Cerebellar nuclear complex (tissue), 1 donor: ENCODE results near the gene UBR1.
"Not testable (repeated sequence)": the region's sequence is repeated elsewhere in the genome, so short reads cannot be mapped to it uniquely, and the experiment has no call there.

Source experiments
- DNase-seq, 2 experiments: peaks; one replicate each; lab custom pipeline; 2025; lab: John Stamatoyannopoulos, UW

The UBR1 gene

DNA sequence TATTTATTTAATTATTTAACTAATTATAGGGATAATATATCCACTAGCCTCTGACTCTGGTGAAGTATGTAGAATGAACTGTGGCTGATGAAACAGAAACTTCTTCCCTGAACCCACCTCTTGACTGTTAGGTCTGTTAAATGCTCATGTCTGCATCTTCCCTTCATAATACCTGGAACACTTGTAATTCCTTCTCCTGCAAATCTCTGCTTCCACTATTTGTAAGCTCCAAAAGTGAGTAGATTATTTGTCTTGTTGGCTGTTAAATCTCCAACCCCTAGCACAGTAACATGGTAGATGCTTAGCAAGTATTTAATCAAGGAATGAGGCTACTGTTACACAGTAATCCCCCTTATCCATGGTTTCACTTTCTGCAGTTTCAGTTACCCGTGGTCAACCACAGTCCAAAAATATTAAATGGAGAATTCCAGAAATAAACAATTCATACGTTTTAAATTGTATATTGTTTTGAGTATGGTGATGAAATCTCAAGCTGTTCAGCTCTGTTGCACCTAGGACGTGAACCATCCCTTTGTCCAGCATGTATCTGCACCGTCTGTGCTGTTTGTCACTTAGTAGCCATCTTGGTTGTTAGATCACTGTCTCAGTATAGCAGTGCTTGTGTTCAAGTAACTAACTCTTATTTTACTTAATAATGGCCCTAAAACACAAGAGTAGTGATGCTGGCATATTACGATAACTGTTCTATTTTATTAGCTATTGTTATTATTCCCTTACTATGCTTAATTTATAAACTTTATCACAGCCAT lies 190.9 kb downstream of the UBR1 start:
- DNase-seq: no peak

DNA sequence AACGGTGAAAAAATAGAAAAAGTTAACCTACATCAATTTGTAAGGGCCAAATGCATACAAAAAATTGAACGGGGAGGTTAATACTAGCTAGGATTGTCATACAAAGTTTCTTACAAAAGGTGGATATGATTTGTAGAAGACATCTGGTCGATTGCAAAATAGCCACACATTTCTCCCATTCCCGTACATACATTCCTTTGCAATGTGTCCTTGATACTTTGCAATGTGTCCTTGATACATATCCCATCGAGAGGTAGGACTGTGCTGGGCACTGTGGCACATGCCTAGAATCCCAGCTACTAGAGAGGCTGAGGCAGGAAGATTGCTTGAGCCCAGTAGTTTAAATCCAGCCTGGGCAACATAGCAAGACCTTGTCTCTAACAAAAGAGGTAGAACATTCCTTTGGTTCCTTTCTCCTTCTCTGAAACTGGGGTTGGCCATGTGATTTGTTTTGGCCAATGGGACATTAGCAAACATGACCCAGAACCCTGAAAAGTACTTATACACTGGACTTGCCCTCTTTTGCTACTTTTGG lies 194.7 kb downstream of the UBR1 start:
- no peak for DNase-seq

DNA sequence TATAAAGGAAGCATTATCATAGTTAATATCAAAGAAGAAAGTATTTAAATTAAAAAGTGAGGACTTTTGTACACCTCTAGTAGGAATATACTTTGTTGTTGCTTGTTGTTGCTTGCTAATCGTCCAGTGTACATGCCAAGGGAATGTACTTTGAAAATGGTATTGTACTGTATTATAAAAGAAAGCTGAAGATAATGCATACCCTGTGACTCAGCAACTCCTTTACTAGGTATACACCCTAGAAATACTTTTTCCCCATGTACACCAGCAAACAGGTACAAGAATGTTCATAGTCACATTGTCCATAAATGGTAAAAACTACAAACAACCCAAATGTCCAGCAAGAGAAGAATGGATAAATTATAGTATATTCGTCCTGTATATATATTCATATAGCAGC lies 197.3 kb downstream of the UBR1 start:
- no peak for DNase-seq

DNA sequence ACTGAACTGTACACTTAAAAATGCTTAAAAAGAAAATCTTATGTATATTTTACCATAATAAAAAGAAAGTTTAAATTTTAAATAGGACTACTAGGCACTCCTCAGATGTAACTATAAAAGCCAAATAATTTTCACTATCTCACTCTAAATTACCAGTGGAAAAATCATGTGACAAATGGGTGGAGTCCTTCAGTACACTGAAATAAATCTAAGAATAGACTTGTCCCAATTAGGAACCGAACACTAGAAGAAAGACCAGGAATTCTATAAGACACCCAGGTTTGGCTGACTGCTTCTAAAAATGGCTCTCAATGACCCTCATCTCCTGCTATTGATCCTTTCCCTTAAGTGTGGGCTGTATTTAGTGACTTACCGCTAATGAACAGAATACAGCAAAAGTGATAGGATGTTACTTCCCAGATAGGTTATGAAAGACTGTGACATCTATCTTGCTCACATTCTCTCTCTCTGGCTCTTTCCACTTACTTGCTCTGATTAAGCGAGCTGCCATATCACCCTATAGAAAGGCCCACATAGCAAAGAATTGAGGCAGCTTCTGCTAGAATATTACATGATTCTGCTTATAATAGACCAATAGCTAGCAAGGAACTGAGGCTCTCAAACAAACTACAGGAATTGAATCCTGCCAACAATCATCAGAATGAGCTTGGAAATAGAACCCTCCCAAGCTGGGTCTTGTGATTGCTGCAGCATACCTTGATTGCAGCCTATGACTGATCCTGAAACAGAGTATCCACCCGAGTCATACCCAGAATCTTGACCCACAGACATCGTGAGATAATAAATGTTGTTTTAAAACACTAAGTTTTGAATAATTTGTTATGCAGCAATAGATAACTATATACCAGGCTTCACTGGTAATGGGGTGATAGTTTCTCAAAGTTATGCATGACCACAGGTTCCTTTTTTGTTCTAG lies 202.2 kb downstream of the UBR1 start:
- no peak for DNase-seq

DNA sequence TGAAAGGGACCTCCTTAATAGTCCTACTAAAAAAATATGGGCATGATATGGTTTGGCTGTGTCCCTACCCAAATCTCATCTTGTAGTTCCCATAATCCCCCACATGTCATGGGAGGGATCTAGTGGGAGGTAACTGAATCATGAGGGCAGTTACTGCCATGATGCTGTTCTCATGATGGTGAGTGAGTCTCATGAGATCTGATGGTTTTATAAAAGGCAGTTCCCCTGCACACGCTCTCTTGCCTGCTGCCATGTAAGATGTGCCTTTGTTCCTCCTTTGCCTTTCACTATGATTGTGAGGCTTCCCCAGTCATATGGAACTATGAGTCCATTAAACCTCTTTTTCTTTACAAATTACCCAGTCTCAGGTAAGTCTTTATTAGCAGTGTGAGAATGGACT lies 211.9 kb downstream of the UBR1 start:
- not testable (repeated sequence) for DNase-seq
